H9 (cell line): Measurements from ENCODE around the gene PPP2R3B. TPM values are rescaled to one million over a fixed set of nuclear protein-coding genes. Genes with fewer than 3 reads are reported as not detected.
A peak's percentile ranks its signal among the peaks of the same experiment; 100 is the strongest.

Experiments used
- DNase-seq: peaks from one replicate; pipeline ENCODE4 v3.0.0-alpha.2; 2017
- H2AFZ ChIP-seq: one replicate; pipeline ENCODE4 v1.6.1; 2013; ENCODE audit warnings: mild to moderate bottlenecking, low read length, control low read depth, moderate library complexity
- H2AK5ac ChIP-seq: 2 replicates; pipeline ENCODE4 v1.6.1; 2013; ENCODE audit warnings: low read length, control low read depth, mixed read lengths; ENCODE audit not compliant: insufficient read length
- H2BK120ac ChIP-seq: one replicate; pipeline ENCODE4 v1.6.1; 2013; ENCODE audit warnings: low read depth, mild to moderate bottlenecking, low read length, control low read depth, inconsistent platforms; ENCODE audit not compliant: poor library complexity, severe bottlenecking
- H2BK12ac ChIP-seq: 2 replicates; pipeline ENCODE4 v1.6.1; 2013; ENCODE audit warnings: low read length, control low read depth, mixed read lengths, low read depth; ENCODE audit not compliant: insufficient read length
- H2BK15ac ChIP-seq: 2 replicates; pipeline ENCODE4 v1.6.1; 2013; ENCODE audit warnings: low read depth, low read length, control low read depth
- H2BK20ac ChIP-seq: one replicate; pipeline ENCODE4 v1.6.1; 2013; ENCODE audit warnings: low read depth, mild to moderate bottlenecking, low read length, control low read depth, inconsistent platforms; ENCODE audit not compliant: poor library complexity, severe bottlenecking
- H2BK5ac ChIP-seq: 2 replicates; pipeline ENCODE4 v1.6.1; 2013; ENCODE audit warnings: low read length, control low read depth, mixed read lengths; ENCODE audit not compliant: insufficient read length
- H3K14ac ChIP-seq: 2 replicates; pipeline ENCODE4 v1.6.1; 2013; ENCODE audit warnings: low read length, control low read depth; ENCODE audit not compliant: insufficient read depth
- H3K18ac ChIP-seq: 2 replicates; pipeline ENCODE4 v1.6.1; 2013; ENCODE audit warnings: low read depth, mild to moderate bottlenecking, mixed read lengths, low read length, control low read depth; ENCODE audit not compliant: insufficient read length
- H3K23ac ChIP-seq: 2 replicates; pipeline ENCODE4 v1.6.1; 2013; ENCODE audit warnings: low read length, control low read depth, mixed read lengths, low read depth; ENCODE audit not compliant: insufficient read length
- H3K23me2 ChIP-seq: 2 replicates; pipeline ENCODE4 v1.6.1; 2013; ENCODE audit warnings: low read depth, mild to moderate bottlenecking, mixed read lengths, low read length, control low read depth; ENCODE audit not compliant: insufficient read length, poor library complexity, severe bottlenecking
- H3K27ac ChIP-seq: 2 replicates; pipeline ENCODE4 v1.5.1; 2013; ENCODE audit warnings: low read length, control low read depth, mixed read lengths, low read depth; ENCODE audit not compliant: insufficient read length
- H3K27me3 ChIP-seq: 2 replicates; pipeline ENCODE4 v1.6.1; 2013; ENCODE audit warnings: low read length, control low read depth, inconsistent platforms; ENCODE audit not compliant: insufficient read depth
- H3K4ac ChIP-seq: 2 replicates; pipeline ENCODE4 v1.6.1; 2013; ENCODE audit warnings: low read depth, mild to moderate bottlenecking, control low read depth, inconsistent platforms, low read length, moderate library complexity
- H3K4me1 ChIP-seq: 2 replicates; pipeline ENCODE4 v1.6.1; 2013; ENCODE audit warnings: low read length, control low read depth, inconsistent platforms; ENCODE audit not compliant: insufficient read depth
- H3K4me2 ChIP-seq: 2 replicates; pipeline ENCODE4 v1.6.1; 2013; ENCODE audit warnings: low read length, control low read depth, mixed read lengths; ENCODE audit not compliant: insufficient read length, insufficient read depth
- H3K56ac ChIP-seq: 2 replicates; pipeline ENCODE4 v1.6.1; 2013; ENCODE audit warnings: low read depth, mild to moderate bottlenecking, mixed read lengths, low read length, control low read depth; ENCODE audit not compliant: insufficient read length
- H3K79me1 ChIP-seq: 2 replicates; pipeline ENCODE4 v1.6.1; 2013; ENCODE audit warnings: low read depth, mild to moderate bottlenecking, moderate library complexity, low read length, control low read depth, inconsistent platforms; ENCODE audit not compliant: insufficient read depth, poor library complexity, severe bottlenecking
- H3K79me2 ChIP-seq: 2 replicates; pipeline ENCODE4 v1.6.1; 2013; ENCODE audit warnings: low read length, control low read depth, inconsistent platforms; ENCODE audit not compliant: insufficient read depth
- H3K9ac ChIP-seq: 2 replicates; pipeline ENCODE4 v1.6.1; 2013; ENCODE audit warnings: low read length, control low read depth, mixed read lengths; ENCODE audit not compliant: insufficient read length; ENCODE audit errors: extremely low read depth
- H3K9me3 ChIP-seq: one replicate; pipeline ENCODE4 v1.6.1; 2013; ENCODE audit warnings: low read depth, low read length, inconsistent platforms; ENCODE audit not compliant: control insufficient read depth
- H3T11ph ChIP-seq: one replicate; pipeline ENCODE4 v1.6.1; 2013; ENCODE audit warnings: mild to moderate bottlenecking, low read length, control low read depth, inconsistent platforms
- H4K20me1 ChIP-seq: one replicate; pipeline ENCODE4 v1.6.1; 2013; ENCODE audit not compliant: control insufficient read depth, insufficient read length, insufficient read depth
- H4K5ac ChIP-seq: 2 replicates; pipeline ENCODE4 v1.6.1; 2013; ENCODE audit warnings: low read depth, mild to moderate bottlenecking, mixed read lengths, low read length, control low read depth; ENCODE audit not compliant: insufficient read length
- H4K8ac ChIP-seq: replicated peaks from 2 replicates; pipeline ENCODE4 v1.6.1; 2013; ENCODE audit warnings: low read length, control low read depth, mixed read lengths, low read depth; ENCODE audit not compliant: insufficient read length
- H4K91ac ChIP-seq: 2 replicates; pipeline ENCODE4 v1.6.1; 2013; ENCODE audit warnings: low read depth, mild to moderate bottlenecking, moderate library complexity, mixed read lengths, low read length, control low read depth; ENCODE audit not compliant: insufficient read length
- H3K27ac Mint-ChIP-seq, 3 experiments: 2 replicates in 2 of 3; 3 replicates in 1 of 3; pipeline ENCODE4 v1.8.0; 2020 to 2021; ENCODE audit warnings: mixed read lengths in 3 of 3, mild to moderate bottlenecking in 1 of 3, moderate library complexity in 1 of 3
- H3K27me3 Mint-ChIP-seq: 2 replicates; pipeline ENCODE4 v1.8.0; 2021; ENCODE audit warnings: low read depth, mild to moderate bottlenecking, moderate library complexity, mixed read lengths
- H3K36me3 Mint-ChIP-seq, 3 experiments: 2 replicates in 2 of 3; 3 replicates in 1 of 3; pipeline ENCODE4 v1.8.0; 2020 to 2021; ENCODE audit warnings: low read depth in 3 of 3, mixed read lengths in 3 of 3; ENCODE audit not compliant: insufficient read depth in 1 of 3
- H3K4me1 Mint-ChIP-seq, 2 experiments: 2 replicates each; pipeline ENCODE4 v1.8.0; 2020; ENCODE audit warnings: mixed read lengths in 2 of 2
- H3K4me3 Mint-ChIP-seq, 2 experiments: 2 replicates in 1 of 2; 3 replicates in 1 of 2; pipeline ENCODE4 v1.8.0; 2020 to 2021; ENCODE audit warnings: mild to moderate bottlenecking in 2 of 2, mixed read lengths in 2 of 2, moderate library complexity in 1 of 2
- H3K9me3 Mint-ChIP-seq, 2 experiments: 2 replicates in 1 of 2; 3 replicates in 1 of 2; pipeline ENCODE4 v1.8.0; 2020; ENCODE audit warnings: mild to moderate bottlenecking in 2 of 2, mixed read lengths in 2 of 2, moderate library complexity in 1 of 2
- WGBS: extraction: QIAGEN DNeasy Blood & Tissue Kit; methylation state at CpG from one replicate; pipeline ENCODE4 v1.1.7; 2013; ENCODE audit warnings: missing lambda C conversion rate, low lambda C conversion rate, mixed read lengths; ENCODE audit not compliant: insufficient read length; ENCODE audit errors: extremely low coverage; 5-methylcytosine and 5-hydroxymethylcytosine counted together
- total RNA-seq: library from RNA; stranded (reverse); gene quantifications from 2 replicates; pipeline ENCODE4 v1.2.1, GENCODE V29; 2021
- TF ChIP-seq, protein P1 (sequence below): fragments of 200-600 bp; sonication (generic); conservative IDR thresholded peaks from 3 replicates; pipeline ENCODE4 v1.8.0; 2021; ENCODE audit warnings: antibody characterized with exemption, mild to moderate bottlenecking

PPP2R3B gene
- total RNA-seq, 1 experiment from 2014 or later, result 72.1 TPM

DNA sequence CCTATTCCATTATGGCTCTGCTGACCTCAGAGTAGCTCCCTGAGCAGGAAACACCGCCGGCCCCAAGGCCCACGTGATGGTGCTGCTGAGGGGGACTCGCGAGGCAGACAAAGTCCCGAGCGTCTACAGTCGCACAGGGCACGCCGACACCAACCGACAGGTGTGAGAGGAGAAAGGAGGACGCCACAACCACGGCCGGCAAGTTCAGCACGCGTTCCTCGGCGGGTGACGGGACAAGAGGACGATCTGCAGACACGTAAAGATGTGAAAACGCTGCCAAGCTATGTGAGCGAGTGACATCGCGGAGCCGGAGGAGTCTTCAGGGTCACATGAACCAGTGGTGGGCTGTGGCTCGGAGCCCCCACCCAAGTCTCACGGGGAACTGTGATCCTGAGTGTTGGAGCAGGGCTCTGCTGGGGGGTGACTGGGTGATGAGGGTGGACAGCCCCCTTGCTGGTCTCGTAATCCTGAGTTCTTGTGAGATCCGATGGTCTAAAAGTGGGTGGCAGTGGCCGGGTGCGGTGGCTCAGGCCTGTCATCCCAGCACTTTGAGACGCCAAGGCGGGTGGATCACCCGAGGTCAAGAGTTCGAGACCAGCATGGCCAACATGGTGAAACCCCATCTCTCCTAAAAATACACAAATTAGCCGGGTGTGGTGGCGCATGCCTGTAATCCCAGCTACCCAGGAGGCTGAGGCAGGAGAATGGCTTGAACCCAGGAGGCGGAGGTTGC is 34.0 kb downstream of the PPP2R3B start:
- H2BK120ac ChIP-seq, result no peak overlapping the region
- peaks cover 13 to 61% (median 56%) of the 10 kb centered on the region in 3 experiments; a peak in 6 of 7 replicates for H3K36me3 Mint-ChIP-seq
- H3K4me2 ChIP-seq, result no peak overlapping the region
- H3K27ac ChIP-seq, result no peak overlapping the region
- no peak overlapping the region for H3K14ac ChIP-seq
- no peaks in the 10 kb centered on the region for H3K27me3 ChIP-seq
- no peaks in the 10 kb centered on the region for H3K9me3 Mint-ChIP-seq
- no peak overlapping the region for H3T11ph ChIP-seq
- no peak overlapping the region for H3K4me3 Mint-ChIP-seq
- no CpG with 5 or more reads among the region's 39 CpGs for WGBS
- no peak overlapping the region for H2AFZ ChIP-seq
- no peaks in the 10 kb centered on the region for H4K20me1 ChIP-seq
- H2BK5ac ChIP-seq, result no peak overlapping the region
- peaks cover 3% of the 10 kb centered on the region for H3K79me1 ChIP-seq
- peak overlapping the region in 2 of 3 experiments; percentile 85 to 88; a peak in 4 of 7 replicates for H3K27ac Mint-ChIP-seq
- H3K18ac ChIP-seq, result no peak overlapping the region
- H2BK12ac ChIP-seq, result no peak overlapping the region
- no peak overlapping the region for H4K5ac ChIP-seq
- H2AK5ac ChIP-seq, result no peak overlapping the region
- no peaks in the 10 kb centered on the region; the same call in 1 of the 2 replicates for H3K27me3 Mint-ChIP-seq
- no peaks in the 10 kb centered on the region; the same call in 1 of the 2 replicates for H3K79me2 ChIP-seq
- no peak overlapping the region for H3K4ac ChIP-seq
- H3K4me1 ChIP-seq, result no peaks in the 10 kb centered on the region
- no peak overlapping the region for H4K8ac ChIP-seq
- H2BK15ac ChIP-seq, result no peak overlapping the region
- TF ChIP-seq, protein P1, sequence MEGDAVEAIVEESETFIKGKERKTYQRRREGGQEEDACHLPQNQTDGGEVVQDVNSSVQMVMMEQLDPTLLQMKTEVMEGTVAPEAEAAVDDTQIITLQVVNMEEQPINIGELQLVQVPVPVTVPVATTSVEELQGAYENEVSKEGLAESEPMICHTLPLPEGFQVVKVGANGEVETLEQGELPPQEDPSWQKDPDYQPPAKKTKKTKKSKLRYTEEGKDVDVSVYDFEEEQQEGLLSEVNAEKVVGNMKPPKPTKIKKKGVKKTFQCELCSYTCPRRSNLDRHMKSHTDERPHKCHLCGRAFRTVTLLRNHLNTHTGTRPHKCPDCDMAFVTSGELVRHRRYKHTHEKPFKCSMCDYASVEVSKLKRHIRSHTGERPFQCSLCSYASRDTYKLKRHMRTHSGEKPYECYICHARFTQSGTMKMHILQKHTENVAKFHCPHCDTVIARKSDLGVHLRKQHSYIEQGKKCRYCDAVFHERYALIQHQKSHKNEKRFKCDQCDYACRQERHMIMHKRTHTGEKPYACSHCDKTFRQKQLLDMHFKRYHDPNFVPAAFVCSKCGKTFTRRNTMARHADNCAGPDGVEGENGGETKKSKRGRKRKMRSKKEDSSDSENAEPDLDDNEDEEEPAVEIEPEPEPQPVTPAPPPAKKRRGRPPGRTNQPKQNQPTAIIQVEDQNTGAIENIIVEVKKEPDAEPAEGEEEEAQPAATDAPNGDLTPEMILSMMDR, result no peak
- DNase-seq, result no peak
- H4K91ac ChIP-seq, result no peak overlapping the region
- H3K23ac ChIP-seq, result no peak overlapping the region
- no peak overlapping the region for H3K56ac ChIP-seq
- no peak overlapping the region for H2BK20ac ChIP-seq
- H3K9me3 ChIP-seq, result no peaks in the 10 kb centered on the region
- H3K9ac ChIP-seq, result no peak overlapping the region
- H3K23me2 ChIP-seq, result no peaks in the 10 kb centered on the region
- H3K4me1 Mint-ChIP-seq, result 0 out of 4 replicates have a peak, but pooled peaks cover 0 to 3% of the 10 kb centered on the region in 2 experiments
